PC-3 (cell line): ENCODE results near the gene PTGES3L.

Source experiments
- EZH2 ChIP-seq: fragments of 300-600 bp; sonication (generic); IDR thresholded peaks from one replicate; pipeline ENCODE4 v1.6.1; 2017; ENCODE audit warnings: antibody characterized with exemption, mild to moderate bottlenecking, low read length; ENCODE audit not compliant: unreplicated experiment
- EZH2phosphoT487 ChIP-seq: fragments of 300-600 bp; sonication (generic); IDR thresholded peaks from 2 replicates; pipeline ENCODE4 v1.6.1; 2018; ENCODE audit warnings: mild to moderate bottlenecking, antibody characterized with exemption, low read length, borderline replicate concordance
- TF ChIP-seq, protein P1 (sequence below): fragments of 300-600 bp; sonication (generic); conservative IDR thresholded peaks from 2 replicates; pipeline ENCODE4 v1.5.1; 2017; ENCODE audit warnings: antibody characterized with exemption, low read depth, mild to moderate bottlenecking, low read length

DNA sequence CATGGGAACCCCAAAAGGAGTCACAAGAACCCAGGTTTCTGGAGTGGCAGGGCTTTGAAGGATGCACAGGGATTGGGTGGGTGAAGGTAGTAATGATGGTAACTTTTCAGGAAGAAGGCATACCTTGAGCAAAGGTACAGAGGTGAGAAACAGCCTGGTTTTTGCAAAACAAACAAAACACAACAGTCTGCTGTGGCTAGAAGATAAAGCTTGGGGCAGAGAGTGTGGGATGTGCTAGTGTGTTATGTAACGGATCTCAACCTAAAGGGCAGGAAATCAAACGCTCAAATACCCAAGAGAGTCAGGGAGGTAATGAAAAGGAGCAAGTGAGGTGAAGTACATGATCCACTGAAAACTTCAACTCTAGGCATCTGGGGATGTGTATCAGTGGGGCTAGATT is 4.6 kb downstream of the PTGES3L start:
- TF ChIP-seq, protein P1, sequence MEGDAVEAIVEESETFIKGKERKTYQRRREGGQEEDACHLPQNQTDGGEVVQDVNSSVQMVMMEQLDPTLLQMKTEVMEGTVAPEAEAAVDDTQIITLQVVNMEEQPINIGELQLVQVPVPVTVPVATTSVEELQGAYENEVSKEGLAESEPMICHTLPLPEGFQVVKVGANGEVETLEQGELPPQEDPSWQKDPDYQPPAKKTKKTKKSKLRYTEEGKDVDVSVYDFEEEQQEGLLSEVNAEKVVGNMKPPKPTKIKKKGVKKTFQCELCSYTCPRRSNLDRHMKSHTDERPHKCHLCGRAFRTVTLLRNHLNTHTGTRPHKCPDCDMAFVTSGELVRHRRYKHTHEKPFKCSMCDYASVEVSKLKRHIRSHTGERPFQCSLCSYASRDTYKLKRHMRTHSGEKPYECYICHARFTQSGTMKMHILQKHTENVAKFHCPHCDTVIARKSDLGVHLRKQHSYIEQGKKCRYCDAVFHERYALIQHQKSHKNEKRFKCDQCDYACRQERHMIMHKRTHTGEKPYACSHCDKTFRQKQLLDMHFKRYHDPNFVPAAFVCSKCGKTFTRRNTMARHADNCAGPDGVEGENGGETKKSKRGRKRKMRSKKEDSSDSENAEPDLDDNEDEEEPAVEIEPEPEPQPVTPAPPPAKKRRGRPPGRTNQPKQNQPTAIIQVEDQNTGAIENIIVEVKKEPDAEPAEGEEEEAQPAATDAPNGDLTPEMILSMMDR = no peak
- TF ChIP-seq EZH2 (no peak), EZH2phosphoT487 (no peak)
